RPMI7951 (cell line): ENCODE results near the gene LY6G5C. TPM values are rescaled to one million over a fixed set of nuclear protein-coding genes. Genes with fewer than 3 reads are reported as not detected.
A peak's percentile ranks its signal among the peaks of the same experiment; 100 is the strongest.

ENCODE experiments used
- DNase-seq: peaks from one replicate; pipeline ENCODE4 v3.0.0-alpha.2; 2012; ENCODE audit warnings: low read depth
- total RNA-seq: library from RNA; depleted of rRNA; stranded (reverse); fragments of >200 nt; shearing (Covaris generic); gene quantifications from 2 replicates; pipeline ENCODE4 v1.2.3, GENCODE V29; 2014

LY6G5C gene
- total RNA-seq, 1 experiment from 2014 or later, result 2.9 TPM

DNA sequence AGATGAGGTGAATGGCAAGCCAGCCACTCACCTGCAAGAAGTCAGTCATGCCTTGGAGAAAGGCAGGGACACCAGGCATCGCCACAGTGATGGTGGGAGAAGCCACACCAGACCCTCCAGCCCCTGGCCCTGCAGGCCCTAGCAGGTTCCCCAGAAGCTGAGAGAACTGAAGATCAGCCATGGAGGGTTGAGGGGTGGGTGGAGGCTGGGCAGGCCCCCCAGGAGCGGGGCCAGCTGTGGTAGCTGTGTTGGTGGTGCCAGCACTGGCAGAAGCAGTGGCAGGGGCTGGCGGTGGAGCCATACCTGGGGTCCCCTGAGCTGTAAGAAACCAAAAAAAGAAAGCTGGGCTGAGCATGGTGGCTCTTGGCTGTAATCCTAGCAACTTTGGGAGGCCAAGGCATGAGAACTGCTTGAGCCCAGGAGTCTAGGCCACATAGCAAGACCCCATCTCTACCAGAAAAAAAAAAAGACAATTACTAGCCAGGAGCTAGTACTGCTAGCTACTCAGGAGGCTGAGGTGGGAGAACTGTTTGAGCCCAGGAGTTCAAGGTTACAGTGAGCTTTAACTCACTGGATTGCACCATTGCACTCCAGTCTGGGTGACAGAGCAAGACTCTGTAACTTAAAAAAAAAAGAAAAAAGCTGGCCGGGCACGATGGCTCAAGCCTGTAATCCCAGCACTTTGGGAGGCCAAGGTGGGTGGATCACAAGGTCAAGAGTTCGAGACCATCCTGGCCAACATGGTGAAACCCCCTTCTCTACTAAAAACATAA, 37.9 kb downstream of the LY6G5C start:
- no peak for DNase-seq

DNA sequence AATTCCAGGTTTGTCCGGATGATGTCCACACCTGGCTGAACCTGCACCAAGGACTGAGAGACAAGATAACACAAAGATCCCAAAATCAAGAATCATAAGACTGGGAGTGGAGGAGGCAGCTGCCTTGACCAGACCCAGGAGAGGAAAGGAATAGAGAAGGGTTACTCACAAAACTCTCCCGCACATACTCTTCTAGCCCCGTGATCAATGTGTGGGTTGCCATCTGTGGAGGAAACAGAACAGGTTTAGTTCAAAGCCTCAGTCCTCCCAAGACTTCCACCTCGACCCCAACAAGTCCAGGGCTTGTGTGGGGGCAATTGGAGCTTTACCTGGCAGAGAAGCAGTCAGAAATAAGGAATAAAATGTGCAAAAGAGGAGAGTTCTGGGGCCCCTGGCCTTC, 39.5 kb downstream of the LY6G5C start:
- no peak for DNase-seq

DNA sequence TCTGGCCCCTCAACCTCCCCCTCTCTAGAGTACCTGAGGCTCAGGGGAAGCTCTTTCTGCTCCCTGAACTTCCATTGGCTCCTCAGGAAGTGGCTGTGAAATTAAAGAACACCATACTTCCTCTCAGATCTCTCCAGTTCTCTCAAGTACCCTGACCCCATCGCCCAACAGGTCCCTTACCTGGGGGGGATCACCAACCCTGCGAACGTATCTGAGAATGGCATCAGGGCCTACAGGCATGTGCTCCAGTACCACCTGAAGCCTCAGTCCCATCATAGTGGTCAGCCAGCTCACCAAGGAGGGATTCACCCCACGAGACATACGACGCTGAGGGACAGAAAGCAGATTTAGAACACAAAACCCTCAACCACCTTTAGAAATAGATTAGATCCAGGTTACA, 40.3 kb downstream of the LY6G5C start:
- no peak for DNase-seq

DNA sequence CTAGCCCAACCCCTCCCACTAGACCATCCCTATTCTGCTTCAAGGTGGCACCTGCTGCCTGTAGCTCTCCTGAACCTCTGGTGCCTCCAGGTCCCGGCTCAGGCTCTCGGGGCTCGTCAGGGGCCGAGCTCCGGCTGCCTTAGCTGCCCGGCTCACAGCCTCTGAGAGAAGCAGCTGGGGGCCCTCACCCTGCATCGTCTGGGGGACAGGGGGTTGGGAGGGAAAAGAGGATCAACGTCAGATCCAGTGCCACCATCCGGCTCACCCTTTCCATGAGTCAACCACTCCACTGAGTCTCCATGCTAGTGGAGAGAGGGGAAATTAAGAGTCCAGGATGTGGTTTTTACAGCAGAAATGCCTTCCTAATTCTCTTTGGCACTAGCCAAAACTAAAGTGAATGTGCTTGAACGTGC, 41.4 kb downstream of the LY6G5C start:
- peak; percentile 92 for DNase-seq

DNA sequence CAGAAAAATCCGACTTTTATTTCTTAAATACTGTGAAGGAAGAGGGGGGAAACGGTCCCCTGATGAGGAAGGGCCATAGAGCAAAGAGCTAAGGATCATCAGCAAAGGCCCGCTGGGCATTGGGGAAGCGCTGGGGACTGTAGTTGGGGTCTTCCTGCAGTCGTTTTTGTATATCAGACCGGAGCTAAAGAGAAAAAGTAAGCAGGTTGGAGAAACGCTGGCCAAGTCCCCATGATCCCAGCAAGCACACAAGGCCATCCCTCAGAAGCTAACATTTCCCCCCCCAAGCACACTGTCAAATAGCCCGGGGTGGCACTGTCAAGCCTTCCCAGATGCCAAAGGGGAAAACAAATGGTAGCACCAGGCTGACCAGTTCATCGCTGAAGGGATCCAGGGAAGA, 41.8 kb downstream of the LY6G5C start:
- peak; percentile 36 for DNase-seq

DNA sequence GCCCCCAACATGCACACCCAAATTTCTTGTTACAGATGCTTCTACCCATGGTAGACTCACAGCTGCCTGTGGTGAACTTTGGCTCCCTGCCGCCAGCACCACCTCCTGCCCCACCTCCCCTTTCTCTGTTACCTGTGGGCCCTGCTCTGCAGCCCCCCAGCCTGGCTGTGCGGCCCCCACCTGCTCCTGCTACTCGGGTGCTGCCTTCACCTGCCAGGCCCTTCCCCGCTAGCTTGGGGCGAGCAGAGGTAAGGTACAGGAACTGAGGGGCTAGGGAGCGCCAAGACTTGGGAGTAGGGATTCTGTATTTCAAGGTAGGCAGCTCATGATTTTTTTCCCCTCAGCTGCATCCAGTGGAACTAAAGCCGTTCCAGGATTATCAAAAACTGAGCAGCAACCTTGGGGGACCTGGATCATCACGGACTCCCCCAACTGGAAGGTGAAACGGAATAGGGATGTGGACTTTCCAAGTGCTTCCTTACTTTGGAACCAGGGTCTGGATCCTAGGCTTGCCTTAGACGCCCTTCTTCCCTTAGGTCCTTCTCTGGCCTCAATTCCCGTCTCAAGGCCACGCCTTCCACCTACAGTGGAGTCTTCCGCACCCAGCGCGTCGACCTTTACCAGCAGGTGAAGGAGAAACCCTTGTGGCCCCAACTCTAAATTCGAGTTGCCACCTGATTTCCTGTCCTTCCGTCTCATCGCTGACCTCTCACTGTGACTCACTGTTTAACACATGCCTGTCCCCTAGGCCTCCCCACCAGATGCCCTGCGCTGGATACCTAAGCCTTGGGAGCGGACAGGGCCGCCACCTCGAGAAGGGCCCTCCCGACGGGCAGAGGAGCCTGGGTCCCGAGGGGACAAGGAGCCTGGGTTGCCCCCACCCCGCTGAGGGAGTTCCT, 43.9 kb downstream of the LY6G5C start:
- DNase-seq, result peak; percentile 18

DNA sequence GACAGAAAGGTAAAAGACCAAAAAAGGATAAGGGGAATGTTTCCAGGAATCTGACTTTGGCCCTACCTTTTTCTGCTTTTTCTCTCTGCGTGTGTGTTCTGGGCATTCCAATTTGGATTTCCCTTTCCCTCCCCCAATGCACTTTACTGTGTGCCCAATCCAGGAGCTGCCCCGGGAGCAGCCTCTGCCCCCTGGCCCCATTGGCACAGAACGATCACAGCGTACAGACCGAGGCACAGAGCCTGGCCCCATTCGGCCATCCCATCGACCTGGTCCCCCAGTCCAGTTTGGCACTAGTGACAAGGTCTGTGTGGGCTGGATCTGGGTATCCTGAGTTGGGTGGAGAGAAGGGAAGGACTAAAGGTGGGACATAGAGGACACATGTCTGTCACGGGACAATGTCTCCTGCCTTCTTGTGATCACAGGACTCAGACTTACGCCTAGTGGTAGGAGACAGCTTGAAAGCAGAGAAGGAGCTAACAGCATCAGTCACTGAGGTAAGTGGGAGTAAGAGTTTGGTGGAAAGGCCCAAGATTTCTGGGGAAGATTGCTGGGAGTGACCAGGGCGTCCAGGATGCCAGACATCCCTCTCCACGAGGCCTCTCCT, 45.8 kb downstream of the LY6G5C start:
- DNase-seq, result no peak

DNA sequence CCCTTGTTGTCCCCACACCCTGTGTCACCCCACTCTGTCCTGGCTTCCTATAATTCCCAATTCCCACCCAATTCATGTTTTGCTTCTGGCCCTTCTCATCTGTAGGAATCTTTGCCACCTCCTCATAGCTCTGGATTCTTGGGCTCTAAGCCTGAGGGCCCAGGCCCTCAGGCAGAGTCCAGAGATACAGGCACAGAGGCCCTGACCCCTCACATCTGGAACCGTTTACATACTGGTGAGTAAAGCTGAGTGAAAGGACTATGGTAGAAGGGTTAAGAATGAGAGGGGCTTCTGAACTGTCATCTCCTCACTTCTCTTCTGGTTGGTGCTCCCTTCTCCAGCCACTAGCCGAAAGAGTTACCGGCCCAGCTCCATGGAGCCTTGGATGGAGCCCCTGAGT, 46.7 kb downstream of the LY6G5C start:
- peak; percentile 54 for DNase-seq

DNA sequence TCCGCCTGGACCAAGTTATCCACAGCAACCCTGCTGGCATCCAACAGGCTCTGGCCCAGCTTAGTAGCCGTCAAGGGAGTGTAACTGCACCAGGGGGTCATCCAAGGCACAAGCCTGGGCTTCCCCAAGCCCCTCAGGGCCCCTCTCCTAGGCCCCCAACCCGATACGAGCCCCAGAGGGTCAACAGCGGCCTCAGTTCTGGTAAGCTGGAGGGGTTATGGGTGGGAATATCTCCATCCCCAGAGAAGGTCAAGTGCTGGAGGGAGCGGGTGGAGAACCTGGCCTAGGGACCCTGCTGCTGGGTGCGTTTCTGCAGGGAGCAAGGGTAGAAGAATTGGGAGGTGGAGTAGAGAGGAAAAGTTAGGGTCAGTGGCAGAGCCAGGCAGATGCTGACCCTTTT, 47.4 kb downstream of the LY6G5C start:
- DNase-seq, result no peak

DNA sequence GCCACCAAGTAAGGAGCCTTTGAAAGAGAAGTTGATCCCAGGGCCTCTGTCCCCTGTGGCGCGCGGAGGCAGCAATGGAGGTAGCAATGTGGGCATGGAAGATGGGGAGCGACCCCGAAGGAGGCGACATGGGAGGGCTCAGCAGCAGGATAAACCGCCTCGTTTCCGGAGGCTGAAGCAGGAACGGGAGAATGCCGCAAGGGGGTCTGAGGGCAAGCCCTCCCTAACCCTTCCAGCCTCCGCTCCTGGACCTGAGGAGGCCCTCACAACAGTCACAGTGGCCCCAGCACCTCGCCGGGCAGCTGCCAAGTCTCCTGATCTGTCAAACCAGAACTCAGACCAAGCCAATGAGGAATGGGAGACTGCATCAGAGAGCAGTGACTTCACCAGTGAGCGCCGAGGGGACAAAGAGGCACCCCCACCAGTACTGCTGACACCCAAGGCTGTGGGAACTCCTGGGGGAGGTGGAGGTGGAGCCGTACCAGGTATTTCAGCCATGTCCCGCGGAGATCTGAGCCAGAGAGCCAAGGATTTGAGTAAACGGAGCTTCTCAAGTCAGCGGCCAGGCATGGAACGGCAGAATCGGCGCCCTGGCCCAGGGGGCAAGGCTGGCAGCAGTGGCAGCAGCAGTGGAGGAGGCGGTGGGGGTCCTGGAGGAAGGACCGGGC, 48.5 kb downstream of the LY6G5C start:
- DNase-seq, result no peak

DNA sequence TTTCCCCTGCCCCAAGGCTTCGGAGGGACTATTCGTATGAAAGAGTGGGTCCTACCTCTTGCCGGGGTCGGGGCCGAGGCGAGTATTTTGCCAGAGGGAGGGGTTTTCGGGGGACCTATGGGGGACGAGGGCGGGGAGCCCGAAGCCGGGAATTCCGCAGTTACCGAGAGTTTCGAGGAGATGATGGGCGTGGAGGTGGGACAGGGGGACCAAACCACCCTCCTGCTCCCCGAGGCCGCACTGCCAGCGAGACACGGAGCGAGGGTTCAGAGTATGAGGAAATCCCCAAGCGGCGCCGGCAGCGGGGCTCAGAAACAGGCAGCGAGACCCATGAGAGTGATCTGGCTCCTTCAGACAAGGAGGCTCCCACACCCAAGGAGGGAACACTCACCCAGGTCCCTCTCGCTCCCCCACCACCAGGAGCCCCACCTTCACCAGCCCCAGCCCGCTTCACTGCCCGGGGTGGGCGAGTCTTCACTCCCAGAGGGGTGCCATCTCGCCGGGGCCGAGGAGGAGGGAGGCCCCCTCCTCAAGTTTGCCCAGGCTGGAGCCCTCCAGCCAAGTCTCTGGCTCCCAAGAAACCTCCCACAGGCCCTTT, 49.1 kb downstream of the LY6G5C start:
- no peak for DNase-seq

DNA sequence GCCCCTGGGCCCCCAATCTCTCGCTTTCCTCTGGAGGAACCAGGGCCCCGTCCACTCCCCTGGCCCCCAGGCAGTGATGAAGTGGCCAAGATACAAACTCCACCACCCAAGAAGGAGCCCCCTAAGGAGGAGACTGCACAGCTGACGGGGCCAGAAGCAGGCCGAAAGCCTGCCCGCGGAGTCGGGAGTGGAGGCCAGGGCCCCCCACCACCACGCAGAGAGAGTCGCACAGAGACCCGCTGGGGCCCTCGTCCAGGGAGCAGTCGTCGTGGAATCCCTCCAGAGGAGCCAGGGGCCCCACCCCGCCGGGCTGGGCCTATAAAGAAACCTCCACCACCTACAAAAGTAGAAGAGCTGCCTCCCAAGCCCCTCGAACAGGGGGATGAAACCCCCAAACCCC, 49.7 kb downstream of the LY6G5C start:
- DNase-seq, result no peak

DNA sequence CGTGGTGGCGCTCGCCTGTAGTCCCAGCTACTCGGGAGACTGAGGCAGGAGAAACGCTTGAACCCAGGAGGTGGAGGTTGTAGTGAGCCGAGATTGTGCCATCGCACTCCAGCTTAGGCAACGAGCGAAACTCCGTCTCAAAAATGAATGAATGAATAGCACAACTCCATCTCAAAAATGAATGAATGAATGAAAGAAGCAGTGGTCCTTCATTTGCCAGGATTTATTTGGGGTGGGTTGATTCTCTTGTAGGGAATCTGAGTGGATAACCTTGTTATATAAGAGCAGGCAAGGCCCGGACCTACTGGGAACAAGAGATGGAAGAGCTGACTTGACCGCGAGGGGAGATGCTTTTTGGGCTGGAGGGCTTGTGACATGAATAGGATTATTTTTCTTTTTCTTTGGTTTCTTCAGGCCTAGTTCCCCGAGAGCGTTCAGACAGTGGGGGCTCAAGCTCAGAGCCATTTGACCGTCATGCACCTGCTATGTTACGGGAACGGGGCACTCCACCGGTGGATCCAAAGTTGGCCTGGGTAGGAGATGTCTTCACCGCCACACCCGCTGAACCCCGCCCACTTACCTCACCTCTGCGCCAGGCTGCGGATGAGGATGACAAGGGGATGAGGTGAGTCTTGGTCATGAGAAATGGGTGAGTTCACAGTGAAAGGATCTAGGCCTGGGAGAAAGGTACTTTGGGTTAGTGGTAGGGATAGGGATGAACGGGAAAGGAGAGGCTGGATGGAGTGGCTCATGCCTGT, 50.5 kb downstream of the LY6G5C start:
- no peak for DNase-seq

DNA sequence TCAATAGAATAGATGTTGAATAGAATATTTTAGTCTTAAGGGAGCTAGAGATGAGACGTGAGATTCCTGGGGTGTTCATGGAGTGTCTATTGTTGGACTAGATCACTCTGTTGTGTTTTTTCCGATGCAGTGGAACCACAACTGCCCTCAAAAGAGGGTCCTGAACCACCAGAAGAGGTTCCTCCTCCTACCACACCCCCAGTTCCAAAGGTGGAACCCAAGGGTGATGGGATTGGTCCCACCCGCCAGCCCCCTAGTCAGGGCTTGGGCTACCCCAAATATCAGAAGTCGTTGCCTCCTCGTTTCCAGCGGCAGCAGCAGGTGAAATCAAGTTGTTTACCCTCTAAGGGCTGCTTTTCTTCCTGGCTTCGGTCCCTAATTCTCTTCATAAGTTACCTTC, 51.9 kb downstream of the LY6G5C start:
- DNase-seq, result no peak

DNA sequence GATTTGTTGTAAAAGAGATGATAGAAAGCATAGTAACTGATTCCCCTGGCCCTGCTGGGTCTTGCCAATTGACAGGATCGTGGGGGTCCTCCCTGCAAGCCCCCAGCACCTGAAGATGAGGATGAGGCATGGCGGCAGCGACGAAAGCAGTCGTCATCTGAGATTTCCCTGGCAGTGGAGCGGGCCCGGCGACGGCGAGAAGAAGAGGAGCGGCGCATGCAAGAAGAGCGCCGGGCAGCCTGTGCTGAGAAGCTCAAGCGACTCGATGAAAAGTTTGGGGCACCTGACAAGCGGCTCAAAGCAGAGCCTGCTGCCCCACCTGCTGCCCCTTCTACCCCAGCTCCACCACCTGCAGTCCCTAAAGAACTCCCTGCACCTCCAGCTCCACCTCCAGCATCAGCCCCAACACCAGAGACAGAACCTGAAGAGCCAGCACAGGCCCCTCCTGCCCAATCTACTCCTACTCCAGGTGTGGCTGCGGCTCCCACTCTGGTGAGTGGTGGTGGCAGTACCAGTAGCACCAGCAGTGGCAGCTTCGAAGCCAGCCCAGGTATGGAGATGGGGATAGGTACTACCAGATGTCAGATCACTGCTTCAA, 53.1 kb downstream of the LY6G5C start:
- no peak for DNase-seq

DNA sequence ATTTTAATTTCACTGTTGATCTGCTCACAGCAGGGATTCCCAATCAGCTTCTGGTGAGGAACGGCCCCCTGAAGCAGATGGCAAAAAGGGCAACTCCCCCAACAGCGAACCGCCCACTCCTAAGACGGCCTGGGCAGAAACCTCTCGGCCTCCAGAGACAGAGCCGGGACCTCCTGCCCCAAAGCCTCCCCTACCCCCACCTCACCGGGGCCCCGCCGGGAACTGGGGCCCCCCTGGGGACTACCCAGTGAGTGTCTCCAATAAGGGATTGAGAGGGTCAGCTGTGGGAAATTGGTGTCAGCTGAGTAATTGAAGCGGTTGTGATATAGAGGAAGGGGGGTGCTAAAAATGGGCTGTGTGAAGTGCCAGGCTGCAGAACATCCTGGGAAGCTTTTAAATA, 53.9 kb downstream of the LY6G5C start:
- DNase-seq, result no peak
